Body of pancreas (tissue), 4 donors: ENCODE measurements around the gene CCZ1.

Experiments
- POLR2A ChIP-seq, 3 donors: fragments of 450-650 bp; IDR thresholded peaks; one replicate each; pipeline ENCODE4 v1.6.1; 2016; ENCODE audit warnings: antibody characterized with exemption in 3 of 3, mild to moderate bottlenecking in 2 of 3
- TF ChIP-seq, protein P1 (sequence below), 7 experiments: fragments of 450-650 bp in 4 of 7; fragments of 200-600 bp in 3 of 7; sonication (generic) in 3 of 7; IDR thresholded peaks; one replicate each; pipeline ENCODE4 v1.5.1; 2016 to 2019; ENCODE audit warnings: antibody characterized with exemption in 7 of 7

DNA sequence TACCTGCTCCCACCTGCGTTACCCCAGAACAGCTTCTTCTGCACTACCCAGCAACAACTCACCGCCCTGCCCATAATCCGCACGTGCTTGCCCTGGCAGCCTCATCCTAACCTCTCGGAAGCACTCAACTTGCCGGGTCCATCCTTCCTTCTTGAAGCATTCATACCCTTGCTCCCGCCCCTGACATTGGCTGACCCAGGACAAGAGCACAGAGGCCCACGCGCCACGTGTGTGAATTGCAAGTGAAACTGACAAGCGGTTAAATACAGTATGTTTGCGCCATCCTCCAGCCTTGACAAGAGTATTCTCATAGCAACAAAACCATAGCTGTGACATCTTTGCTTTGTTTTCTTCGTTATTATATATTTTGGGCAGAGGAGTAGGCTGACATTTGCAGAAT, 28.8 kb upstream of the CCZ1 start:
- TF ChIP-seq, protein P1, sequence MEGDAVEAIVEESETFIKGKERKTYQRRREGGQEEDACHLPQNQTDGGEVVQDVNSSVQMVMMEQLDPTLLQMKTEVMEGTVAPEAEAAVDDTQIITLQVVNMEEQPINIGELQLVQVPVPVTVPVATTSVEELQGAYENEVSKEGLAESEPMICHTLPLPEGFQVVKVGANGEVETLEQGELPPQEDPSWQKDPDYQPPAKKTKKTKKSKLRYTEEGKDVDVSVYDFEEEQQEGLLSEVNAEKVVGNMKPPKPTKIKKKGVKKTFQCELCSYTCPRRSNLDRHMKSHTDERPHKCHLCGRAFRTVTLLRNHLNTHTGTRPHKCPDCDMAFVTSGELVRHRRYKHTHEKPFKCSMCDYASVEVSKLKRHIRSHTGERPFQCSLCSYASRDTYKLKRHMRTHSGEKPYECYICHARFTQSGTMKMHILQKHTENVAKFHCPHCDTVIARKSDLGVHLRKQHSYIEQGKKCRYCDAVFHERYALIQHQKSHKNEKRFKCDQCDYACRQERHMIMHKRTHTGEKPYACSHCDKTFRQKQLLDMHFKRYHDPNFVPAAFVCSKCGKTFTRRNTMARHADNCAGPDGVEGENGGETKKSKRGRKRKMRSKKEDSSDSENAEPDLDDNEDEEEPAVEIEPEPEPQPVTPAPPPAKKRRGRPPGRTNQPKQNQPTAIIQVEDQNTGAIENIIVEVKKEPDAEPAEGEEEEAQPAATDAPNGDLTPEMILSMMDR (IDR thresholded peaks at IDR 0.05) = no peak
- TF ChIP-seq POLR2A (IDR thresholded peaks at IDR 0.05) = no peak
